Adrenal gland (tissue), 5 donors: ENCODE data around the gene FNDC1.

Experiments used
- CTCF ChIP-seq, 6 experiments: fragments of 450-650 bp in 4 of 6; fragments of 200-600 bp in 2 of 6; sonication (generic) in 1 of 6; IDR thresholded peaks; 1 replicate in 5 of 6; 2 replicates in 1 of 6; pipeline versions ENCODE4 v1.5.1 to v1.8.0; 2016 to 2021; ENCODE audit warnings: antibody characterized with exemption in 6 of 6, mild to moderate bottlenecking in 2 of 6, moderate library complexity in 1 of 6
- POLR2A ChIP-seq, 2 donors: fragments of 450-650 bp; IDR thresholded peaks; one replicate each; pipeline ENCODE4 v1.6.1; 2017; ENCODE audit warnings: antibody characterized with exemption in 2 of 2, mild to moderate bottlenecking in 2 of 2, moderate library complexity in 1 of 2
- donor health status: DM: no; HTN: no; CAD: no.

- TF ChIP-seq CTCF (IDR thresholded peaks at IDR 0.05) (no peak), POLR2A (IDR thresholded peaks at IDR 0.05) (no peak)
These were observed 12.7 kb downstream of the FNDC1 start for GRCh38 chr6:159181914-159182313.
